Myocyte (in vitro differentiated cells): ENCODE measurements around the gene PRKD3. TPM values are rescaled to one million over a fixed set of nuclear protein-coding genes. Genes with fewer than 3 reads are reported as not detected.

Experiments used
- total RNA-seq: library from RNA; depleted of rRNA; stranded (reverse); fragments of >200 nt; gene quantifications from 2 replicates; pipeline ENCODE4 v1.2.3, GENCODE V29; 2014

Gene PRKD3
- total RNA-seq, 1 donor from 2014 or later: 24.2 TPM

Other genes with a start within 250 kb of the PRKD3 start
- 11.2 and 14.7 TPM in 2 replicates for gene HEATR5B, start 240.5 kb downstream of the PRKD3 start, total RNA-seq
- 8.6 and 8.8 TPM in 2 replicates for gene GPATCH11, start 240.3 kb downstream of the PRKD3 start, total RNA-seq
- 26.6 and 31.1 TPM in 2 replicates for gene EIF2AK2, start 167.9 kb downstream of the PRKD3 start, total RNA-seq
- not detected in 2 replicates for gene SULT6B1, start 136.2 kb downstream of the PRKD3 start, total RNA-seq
- 25.7 and 27.7 TPM in 2 replicates for gene CEBPZOS, start 128.3 kb downstream of the PRKD3 start, total RNA-seq
- gene CEBPZ, start 93.2 kb downstream of the PRKD3 start, total RNA-seq: 32.9 and 33.2 TPM in 2 replicates
- 15.2 and 21.1 TPM in 2 replicates for gene NDUFAF7, start 93.2 kb downstream of the PRKD3 start, total RNA-seq
- gene QPCT, start 19.8 kb upstream of the PRKD3 start, total RNA-seq: 0.24 TPM in 1 of 2 replicates, not detected in the other